Keratinocyte (primary cell): ENCODE results near the gene NXNL1. TPM values are rescaled to one million over a fixed set of nuclear protein-coding genes. Genes with fewer than 3 reads are reported as not detected.

Experiments
- DNase-seq: peaks from one replicate; pipeline ENCODE4 v3.0.0-alpha.2; 2011; ENCODE audit warnings: low read depth, missing footprints, low spot score
- FAIRE-seq: peaks from 2 replicates; lab custom pipeline; 2011; peaks lifted over from hg19 to GRCh38; lab: Jason Lieb, UNC
- H2AFZ ChIP-seq: 2 replicates; pipeline ENCODE4 v1.6.0; 2012; ENCODE audit warnings: low read length, control low read depth, inconsistent platforms; ENCODE audit not compliant: control insufficient read depth
- H3K27ac ChIP-seq: 2 replicates; pipeline ENCODE4 v1.5.1; 2011; ENCODE audit warnings: low read length; ENCODE audit not compliant: control insufficient read depth, insufficient read depth
- H3K27me3 ChIP-seq: 3 replicates; pipeline ENCODE4 v1.6.0; 2011; ENCODE audit warnings: low read length; ENCODE audit not compliant: control insufficient read depth, insufficient read depth; ENCODE audit errors: extremely low read depth
- H3K36me3 ChIP-seq, 2 experiments: 2 replicates in 1 of 2; 3 replicates in 1 of 2; pipeline ENCODE4 v1.5.1; 2011; ENCODE audit warnings: low read length in 2 of 2, mild to moderate bottlenecking in 1 of 2; ENCODE audit not compliant: control insufficient read depth in 2 of 2, insufficient read depth in 2 of 2; ENCODE audit errors: extremely low read depth in 1 of 2
- H3K4me1 ChIP-seq: 3 replicates; pipeline ENCODE4 v1.5.1; 2011; ENCODE audit warnings: low read length; ENCODE audit not compliant: control insufficient read depth, insufficient read depth; ENCODE audit errors: extremely low read depth
- H3K4me2 ChIP-seq: 3 replicates; pipeline ENCODE4 v1.6.0; 2011; ENCODE audit warnings: low read depth, low read length; ENCODE audit not compliant: control insufficient read depth, insufficient read depth; ENCODE audit errors: extremely low read depth
- H3K4me3 ChIP-seq, 3 experiments: fragments of 200-600 bp in 1 of 3; sonication (generic) in 1 of 3; 2 replicates in 2 of 3; 3 replicates in 1 of 3; pipeline ENCODE4 v1.5.1; 2011 to 2016; ENCODE audit warnings: low read length in 3 of 3, mild to moderate bottlenecking in 3 of 3, control low read depth in 2 of 3, inconsistent platforms in 1 of 3, low read depth in 1 of 3, mixed read lengths in 1 of 3, mixed run types in 1 of 3, moderate library complexity in 1 of 3; ENCODE audit not compliant: control insufficient read depth in 2 of 3, insufficient read depth in 2 of 3; ENCODE audit errors: extremely low read depth in 1 of 3
- H3K79me2 ChIP-seq: 2 replicates; pipeline ENCODE4 v1.6.0; 2012; ENCODE audit warnings: low read length; ENCODE audit not compliant: control insufficient read depth, insufficient read depth
- H3K9ac ChIP-seq: 3 replicates; pipeline ENCODE4 v1.6.0; 2011; ENCODE audit warnings: low read length; ENCODE audit not compliant: control insufficient read depth, insufficient read depth; ENCODE audit errors: extremely low read depth
- H3K9me1 ChIP-seq: 3 replicates; pipeline ENCODE4 v1.6.0; 2011; ENCODE audit warnings: low read length; ENCODE audit not compliant: control insufficient read depth, insufficient read depth; ENCODE audit errors: extremely low read depth
- H3K9me3 ChIP-seq: 2 replicates; pipeline ENCODE4 v1.5.1; 2012; ENCODE audit warnings: low read depth, low read length; ENCODE audit not compliant: control insufficient read depth
- H4K20me1 ChIP-seq: 3 replicates; pipeline ENCODE4 v1.6.0; 2011; ENCODE audit warnings: low read length; ENCODE audit not compliant: control insufficient read depth, insufficient read depth; ENCODE audit errors: extremely low read depth
- EZH2 ChIP-seq: IDR thresholded peaks from one replicate; pipeline ENCODE4 v1.6.1; 2012; ENCODE audit warnings: inconsistent platforms, mild to moderate bottlenecking, low read length, moderate library complexity
- dilution Hi-C: fragments of 300-500 bp; cut with MboI; formaldehyde crosslinking; loops from one replicate; pipeline ENCODE4 v1.7.0; 2020; ENCODE audit warnings: low sequenced_read_pairs; ENCODE audit not compliant: extremely low pct_ligation_motif_present
- polyA plus RNA-seq, 5 experiments: library from polyadenylated mRNA; depleted of rRNA in 3 of 5; stranded (reverse) in 3 of 5; stranded (forward) in 1 of 5; unstranded in 1 of 5; fragments of >200 nt; gene quantifications; 1 replicate in 1 of 5; 2 replicates in 3 of 5; 3 replicates in 1 of 5; pipeline versions ENCODE4 v1.2.1 to v1.2.3, GENCODE V29; 2011 to 2012; ENCODE audit warnings: missing spikeins in 2 of 5, low read depth in 1 of 5, low replicate concordance in 1 of 5
- TF ChIP-seq, protein P1 (sequence below), 3 experiments: IDR thresholded peaks in 1 of 3; conservative IDR thresholded peaks in 1 of 3; optimal IDR thresholded peaks in 1 of 3; 2 replicates in 2 of 3; 3 replicates in 1 of 3; pipeline versions ENCODE3 to v1.5.1; 2011; ENCODE audit warnings: low read length in 3 of 3, mild to moderate bottlenecking in 3 of 3, moderate library complexity in 2 of 3, control low read depth in 1 of 3, inconsistent platforms in 1 of 3; ENCODE audit not compliant: insufficient read depth in 2 of 3; ENCODE audit errors: extremely low read depth in 1 of 3

The NXNL1 gene
- polyA plus RNA-seq, 1 donor (not counting 4 experiments of a cell fraction or from before 2014, with no cell fraction given), result not detected

DNA sequence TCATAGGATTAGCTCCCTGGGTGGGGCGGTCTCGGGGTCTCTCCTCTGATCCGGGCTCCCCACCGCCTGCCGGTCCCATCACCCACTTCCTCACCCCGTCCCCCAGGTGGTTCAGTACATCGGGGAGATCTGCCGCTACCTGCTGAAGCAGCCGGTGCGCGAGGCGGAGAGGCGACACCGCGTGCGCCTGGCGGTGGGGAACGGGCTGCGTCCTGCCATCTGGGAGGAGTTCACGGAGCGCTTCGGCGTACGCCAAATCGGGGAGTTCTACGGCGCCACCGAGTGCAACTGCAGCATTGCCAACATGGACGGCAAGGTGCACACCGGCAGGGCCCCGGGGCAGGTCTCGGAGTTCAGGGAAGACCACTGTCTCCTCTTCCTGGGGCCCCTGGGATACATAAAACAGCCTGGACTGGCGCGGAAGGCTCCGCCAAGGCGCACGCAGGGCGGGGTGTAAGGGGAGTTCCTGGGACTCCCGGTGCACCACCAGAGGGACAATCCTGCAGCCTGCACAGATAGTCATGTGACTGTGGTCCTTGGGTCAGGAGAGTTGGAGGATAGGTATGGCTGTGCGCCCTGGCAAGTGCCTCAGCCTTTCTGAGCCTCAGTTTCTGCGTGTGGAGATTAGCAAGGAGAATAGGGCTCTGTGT lies 36.5 kb upstream of the NXNL1 start:
- no peak for FAIRE-seq
- peaks cover 7% of the 10 kb centered on the region for H4K20me1 ChIP-seq
- H2AFZ ChIP-seq, result no peak overlapping the region
- no peaks in the 10 kb centered on the region for H3K27me3 ChIP-seq
- no peaks in the 10 kb centered on the region for H3K79me2 ChIP-seq
- no peaks in the 10 kb centered on the region for H3K4me1 ChIP-seq
- no peaks in the 10 kb centered on the region for H3K9me3 ChIP-seq
- TF ChIP-seq, protein P1, sequence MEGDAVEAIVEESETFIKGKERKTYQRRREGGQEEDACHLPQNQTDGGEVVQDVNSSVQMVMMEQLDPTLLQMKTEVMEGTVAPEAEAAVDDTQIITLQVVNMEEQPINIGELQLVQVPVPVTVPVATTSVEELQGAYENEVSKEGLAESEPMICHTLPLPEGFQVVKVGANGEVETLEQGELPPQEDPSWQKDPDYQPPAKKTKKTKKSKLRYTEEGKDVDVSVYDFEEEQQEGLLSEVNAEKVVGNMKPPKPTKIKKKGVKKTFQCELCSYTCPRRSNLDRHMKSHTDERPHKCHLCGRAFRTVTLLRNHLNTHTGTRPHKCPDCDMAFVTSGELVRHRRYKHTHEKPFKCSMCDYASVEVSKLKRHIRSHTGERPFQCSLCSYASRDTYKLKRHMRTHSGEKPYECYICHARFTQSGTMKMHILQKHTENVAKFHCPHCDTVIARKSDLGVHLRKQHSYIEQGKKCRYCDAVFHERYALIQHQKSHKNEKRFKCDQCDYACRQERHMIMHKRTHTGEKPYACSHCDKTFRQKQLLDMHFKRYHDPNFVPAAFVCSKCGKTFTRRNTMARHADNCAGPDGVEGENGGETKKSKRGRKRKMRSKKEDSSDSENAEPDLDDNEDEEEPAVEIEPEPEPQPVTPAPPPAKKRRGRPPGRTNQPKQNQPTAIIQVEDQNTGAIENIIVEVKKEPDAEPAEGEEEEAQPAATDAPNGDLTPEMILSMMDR (optimal IDR thresholded peaks at IDR 0.05 in 1 of 3, IDR thresholded peaks at IDR 0.05 in 1 of 3, conservative IDR thresholded peaks at IDR 0.05 in 1 of 3; ENCODE audit: extremely low read depth in 1 of 3, insufficient read depth in 2 of 3, low read length in 3 of 3), result no peak
- no peak for TF ChIP-seq EZH2
- no peak overlapping the region for H3K4me3 ChIP-seq
- no peak overlapping the region for H3K9ac ChIP-seq
- no peak overlapping the region for H3K4me2 ChIP-seq
- DNase-seq, result no peak
- dilution Hi-C loops, result no loop called here
- H3K9me1 ChIP-seq, result no peaks in the 10 kb centered on the region
- no peak overlapping the region for H3K27ac ChIP-seq
- H3K36me3 ChIP-seq, result peaks cover 0 to 11% of the 10 kb centered on the region in 2 experiments

- H3K4me1 ChIP-seq, result no peaks in the 10 kb centered on the region
- H3K4me2 ChIP-seq, result no peak overlapping the region
- H3K9me1 ChIP-seq, result no peaks in the 10 kb centered on the region
- dilution Hi-C loops, result no loop called here
- H3K4me3 ChIP-seq, result no peak overlapping the region
- peaks cover 7% of the 10 kb centered on the region for H4K20me1 ChIP-seq
- peaks cover 0 to 11% of the 10 kb centered on the region in 2 experiments for H3K36me3 ChIP-seq
- H3K79me2 ChIP-seq, result no peaks in the 10 kb centered on the region
- no peak overlapping the region for H3K9ac ChIP-seq
- H3K27me3 ChIP-seq, result no peaks in the 10 kb centered on the region
- no peak overlapping the region for H2AFZ ChIP-seq
- DNase-seq (no peak), FAIRE-seq (peak; percentile 56)
- H3K27ac ChIP-seq, result no peak overlapping the region
- H3K9me3 ChIP-seq, result no peaks in the 10 kb centered on the region
- TF ChIP-seq EZH2, result no peak
- TF ChIP-seq, protein P1 (optimal IDR thresholded peaks at IDR 0.05 in 1 of 3, IDR thresholded peaks at IDR 0.05 in 1 of 3, conservative IDR thresholded peaks at IDR 0.05 in 1 of 3; ENCODE audit: extremely low read depth in 1 of 3, insufficient read depth in 2 of 3, low read length in 3 of 3), result peak; percentile 98 to 100 (median 99)
Observed at GRCh38 chr19:17496337-17496997, 35.7 kb upstream of the NXNL1 start.
